WTC11 (cell line): ENCODE results near the gene PPP4R2. TPM values are rescaled to one million over a fixed set of nuclear protein-coding genes. Genes with fewer than 3 reads are reported as not detected.
A peak's percentile ranks its signal among the peaks of the same experiment; 100 is the strongest.

Experiments
- ATAC-seq: fragments of 200-7000 bp; cut with Tn5 transposase; 2 replicates; pipeline ENCODE4 v1.10.0; 2021; ENCODE audit warnings: mild to moderate bottlenecking, moderate library complexity
- CTCF ChIA-PET: fragments of 300-600 bp; sonication (Branson Sonifier 250); formaldehyde crosslinking; loops from one replicate; lab custom pipeline; 2021; ENCODE audit warnings: antibody characterized with exemption; lab: Charles Lee
- POLR2A ChIA-PET: fragments of 350-600 bp; sonication (Branson Sonifier 250); formaldehyde crosslinking; loops from one replicate; lab custom pipeline; 2021; ENCODE audit warnings: antibody characterized with exemption; lab: Charles Lee
- DNase-seq: peaks from one replicate; pipeline ENCODE4 v3.0.0; 2021; ENCODE audit warnings: low spot score
- H3K27ac Mint-ChIP-seq: 2 replicates; pipeline ENCODE4 v1.8.0; 2021; ENCODE audit warnings: mixed read lengths
- H3K27me3 Mint-ChIP-seq: 2 replicates; pipeline ENCODE4 v1.8.0; 2021; ENCODE audit warnings: low read depth, mild to moderate bottlenecking, moderate library complexity, mixed read lengths
- H3K36me3 Mint-ChIP-seq: 2 replicates; pipeline ENCODE4 v1.8.0; 2021; ENCODE audit warnings: mixed read lengths
- H3K4me1 Mint-ChIP-seq: 2 replicates; pipeline ENCODE4 v1.8.0; 2022; ENCODE audit warnings: mixed read lengths
- H3K4me3 Mint-ChIP-seq: 2 replicates; pipeline ENCODE4 v1.8.0; 2021; ENCODE audit warnings: mild to moderate bottlenecking, moderate library complexity, mixed read lengths
- H3K9me3 Mint-ChIP-seq: 2 replicates; pipeline ENCODE4 v1.8.0; 2021; ENCODE audit warnings: mixed read lengths
- ARID4B ChIP-seq: sonication (generic); formaldehyde crosslinking; IDR thresholded peaks from 2 replicates; pipeline ENCODE4 v1.8.0; 2023; ENCODE audit warnings: missing genetic modification reagents, mild to moderate bottlenecking, borderline replicate concordance
- E2F5 ChIP-seq: sonication (generic); formaldehyde crosslinking; IDR thresholded peaks from 2 replicates; pipeline ENCODE4 v1.8.1; 2022; ENCODE audit warnings: mild to moderate bottlenecking, moderate library complexity, missing genetic modification reagents
- NFYB ChIP-seq: sonication (generic); formaldehyde crosslinking; conservative IDR thresholded peaks from 2 replicates; pipeline ENCODE4 v1.8.0; 2022; ENCODE audit warnings: low read depth, missing genetic modification reagents
- STAT6 ChIP-seq: sonication (generic); formaldehyde crosslinking; conservative IDR thresholded peaks from 2 replicates; pipeline ENCODE4 v1.8.1; 2023; ENCODE audit warnings: mild to moderate bottlenecking, low read depth, missing genetic modification reagents, moderate library complexity
- USF1 ChIP-seq: sonication (generic); formaldehyde crosslinking; IDR thresholded peaks from 2 replicates; pipeline ENCODE4 v1.8.0; 2022; ENCODE audit warnings: mild to moderate bottlenecking, missing genetic modification reagents
- USF2 ChIP-seq: sonication (generic); formaldehyde crosslinking; IDR thresholded peaks from 2 replicates; pipeline ENCODE4 v1.8.1; 2023; ENCODE audit warnings: mild to moderate bottlenecking, missing genetic modification reagents, moderate library complexity
- total RNA-seq: library from RNA; stranded (reverse); gene quantifications from 3 replicates; pipeline ENCODE4 v1.2.3, GENCODE V29; 2021

Gene PPP4R2
- total RNA-seq, 1 experiment from 2014 or later: 78.1 TPM

- no peak for TF ChIP-seq ARID4B (CRISPR knock-in tag)
Observed at GRCh38 chr3:73021301-73021835, 24.8 kb downstream of the PPP4R2 start (continued).

- POLR2A ChIA-PET: no interaction called here
- Mint-ChIP-seq H3K4me3 (peak overlapping the region; percentile 58), H3K36me3 (no peaks in the 10 kb centered on the region; the same call in 1 of the 2 replicates)
Observed at GRCh38 chr3:73024836-73025235, 28.2 kb downstream of the PPP4R2 start.

More at GRCh38 chr3:73024836-73025235, 28.2 kb downstream of the PPP4R2 start:
- DNase-seq: no peak
- CTCF ChIA-PET: interaction anchor here (1.4 kb wide), 1 partner anchor 132 kb away, joined by 3 read pairs; no protein-coding TSS in a partner anchor
- H3K9me3 Mint-ChIP-seq: no peaks in the 10 kb centered on the region
- peaks cover 82% of the 10 kb centered on the region for H3K4me1 Mint-ChIP-seq
- ATAC-seq: peak; percentile 75
- H3K27me3 Mint-ChIP-seq: no peaks in the 10 kb centered on the region
- peak; percentile 54; the same call in 1 of the 2 replicates for TF ChIP-seq USF1
- TF ChIP-seq STAT6: no peak
- 0 out of 2 replicates have a peak, but pooled peaks have one; percentile 9 for TF ChIP-seq NFYB
- TF ChIP-seq E2F5 (CRISPR knock-in tag): no peak
- peak; percentile 69 for TF ChIP-seq USF2 (CRISPR knock-in tag)
- H3K27ac Mint-ChIP-seq: peak overlapping the region; percentile 95
